Caco-2 (cell line): ENCODE measurements around the gene RAMP3. TPM values are rescaled to one million over a fixed set of nuclear protein-coding genes. Genes with fewer than 3 reads are reported as not detected.

Source experiments
- BruUV-seq: library from RNA; stranded (reverse); fragments of 400-500 nt; replicated peaks from 2 replicates; lab custom pipeline; 2021; lab: Mats Ljungman, UMichigan
- CTCF ChIA-PET: fragments of 300-600 bp; sonication (Branson Sonifier 250); formaldehyde crosslinking; loops from one replicate; lab custom pipeline; 2022; ENCODE audit warnings: antibody characterized with exemption; lab: Charles Lee
- POLR2A ChIA-PET: fragments of 300-600 bp; sonication (Branson Sonifier 250); formaldehyde crosslinking; loops from one replicate; lab custom pipeline; 2022; ENCODE audit warnings: antibody characterized with exemption; lab: Charles Lee
- DNase-seq, 2 experiments: peaks; one replicate each; pipeline versions ENCODE4 v3.0.0 to v3.0.0-alpha.2; 2020 to 2022
- H3K27me3 ChIP-seq: replicated peaks from 2 replicates; pipeline ENCODE4 v1.6.0; 2011; ENCODE audit warnings: low read length; ENCODE audit not compliant: control insufficient read depth, insufficient read depth
- H3K36me3 ChIP-seq: 2 replicates; pipeline ENCODE4 v1.5.1; 2011; ENCODE audit warnings: low read length; ENCODE audit not compliant: control insufficient read depth, insufficient read depth
- H3K4me1 ChIP-seq: fragments of 250-450 bp; sonication (Bioruptor Pico); 2 replicates; pipeline ENCODE4 v1.5.1; 2020; ENCODE audit warnings: mild to moderate bottlenecking
- H3K4me3 ChIP-seq: 2 replicates; pipeline ENCODE4 v1.5.1; 2011; ENCODE audit warnings: low read depth, mild to moderate bottlenecking, control low read depth, low read length
- H3K9me3 ChIP-seq: fragments of 250-450 bp; sonication (Bioruptor Pico); 2 replicates; pipeline ENCODE4 v1.5.1; 2020; ENCODE audit warnings: mild to moderate bottlenecking, moderate library complexity
- H3K27ac Mint-ChIP-seq: one replicate; pipeline ENCODE4 v1.8.0; 2022; ENCODE audit warnings: mixed read lengths; ENCODE audit not compliant: unreplicated experiment
- H3K27me3 Mint-ChIP-seq: one replicate; pipeline ENCODE4 v1.8.0; 2022; ENCODE audit warnings: mixed read lengths; ENCODE audit not compliant: insufficient read depth, unreplicated experiment
- H3K36me3 Mint-ChIP-seq: one replicate; pipeline ENCODE4 v1.8.0; 2022; ENCODE audit warnings: mild to moderate bottlenecking, mixed read lengths; ENCODE audit not compliant: insufficient read depth, unreplicated experiment
- H3K4me1 Mint-ChIP-seq: one replicate; pipeline ENCODE4 v1.8.0; 2022; ENCODE audit warnings: low read depth, mixed read lengths; ENCODE audit not compliant: unreplicated experiment
- H3K4me3 Mint-ChIP-seq: one replicate; pipeline ENCODE4 v1.8.0; 2022; ENCODE audit warnings: mild to moderate bottlenecking, moderate library complexity, mixed read lengths; ENCODE audit not compliant: unreplicated experiment
- H3K9me3 Mint-ChIP-seq: one replicate; pipeline ENCODE4 v1.8.0; 2022; ENCODE audit warnings: mixed read lengths; ENCODE audit not compliant: unreplicated experiment
- CTCF ChIP-seq, 2 experiments: fragments of 200-600 bp in 1 of 2; IDR thresholded peaks; 1 replicate in 1 of 2; 2 replicates in 1 of 2; pipeline versions ENCODE4 v1.5.1 to v1.8.0; 2011 to 2022; ENCODE audit warnings: antibody characterized with exemption in 1 of 2, control low read depth in 1 of 2, inconsistent platforms in 1 of 2, low read depth in 1 of 2, low read length in 1 of 2, mild to moderate bottlenecking in 1 of 2, moderate library complexity in 1 of 2; ENCODE audit not compliant: insufficient read depth in 1 of 2, severe bottlenecking in 1 of 2, unreplicated experiment in 1 of 2
- intact Hi-C: fragments of 100-400 bp; cut with micrococcal nuclease; formaldehyde crosslinking; loops from one replicate; pipeline ENCODE4 v1.10.0; 2022; ENCODE audit not compliant: unreplicated experiment
- total RNA-seq: library from RNA; stranded (reverse); gene quantifications from 2 replicates; pipeline ENCODE4 v1.2.3, GENCODE V29; 2022

Gene RAMP3
- total RNA-seq, 1 experiment from 2014 or later, result not detected

DNA sequence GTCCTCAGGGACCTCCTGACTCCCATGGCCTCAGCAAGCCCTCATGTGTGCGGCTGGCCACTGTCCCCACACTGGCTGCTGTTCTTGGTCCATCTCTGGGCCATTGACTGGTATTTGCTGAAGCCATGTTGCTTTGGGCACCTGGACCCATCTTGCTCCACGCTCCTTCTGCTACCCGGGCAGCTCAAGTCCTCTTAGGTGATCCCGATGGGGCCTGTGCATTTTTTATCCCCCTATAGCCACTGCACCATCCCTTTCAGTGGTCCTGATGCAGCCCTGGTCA lies 16.7 kb downstream of the RAMP3 start:
- no peaks in the 10 kb centered on the region for H3K4me1 Mint-ChIP-seq
- Histone ChIP-seq H3K4me3 (no peak overlapping the region), H3K36me3 (no peaks in the 10 kb centered on the region), H3K27me3 (no peaks in the 10 kb centered on the region), H3K4me1 (no peaks in the 10 kb centered on the region), H3K9me3 (no peaks in the 10 kb centered on the region; the same call in 1 of the 2 replicates)
- no peak for DNase-seq
- POLR2A ChIA-PET, result no interaction called here
- H3K36me3 Mint-ChIP-seq, result no peaks in the 10 kb centered on the region
- intact Hi-C loops, result no loop called here
- H3K4me3 Mint-ChIP-seq, result no peak overlapping the region
- H3K27ac Mint-ChIP-seq, result no peak overlapping the region
- H3K9me3 Mint-ChIP-seq, result no peaks in the 10 kb centered on the region
- no TSS peak for BruUV-seq
- no peak for TF ChIP-seq CTCF (IDR thresholded peaks at IDR 0.05; ENCODE audit: insufficient read depth in 1 of 2, low read depth in 1 of 2, low read length in 1 of 2, severe bottlenecking in 1 of 2, unreplicated experiment in 1 of 2)
- peaks cover 24% of the 10 kb centered on the region for H3K27me3 Mint-ChIP-seq
- CTCF ChIA-PET, result no interaction called here

GRCh38 chr7:45174966-45175765 lies 17.6 kb downstream of the RAMP3 start:
- no TSS peak for BruUV-seq
- no peak overlapping the region for H3K4me3 Mint-ChIP-seq
- no peaks in the 10 kb centered on the region for H3K36me3 ChIP-seq
- H3K27me3 ChIP-seq, result no peaks in the 10 kb centered on the region
- CTCF ChIA-PET, result interaction anchor here (0.7 kb wide), 2 partner anchors 36 to 947 kb away, joined by 3 to 4 read pairs; no protein-coding TSS in a partner anchor
- H3K27ac Mint-ChIP-seq, result no peak overlapping the region
- no peaks in the 10 kb centered on the region for H3K9me3 Mint-ChIP-seq
- H3K36me3 Mint-ChIP-seq, result no peaks in the 10 kb centered on the region
- H3K4me1 ChIP-seq, result no peaks in the 10 kb centered on the region
- TF ChIP-seq CTCF (IDR thresholded peaks at IDR 0.05; ENCODE audit: insufficient read depth in 1 of 2, low read depth in 1 of 2, low read length in 1 of 2, severe bottlenecking in 1 of 2, unreplicated experiment in 1 of 2), result no peak
- intact Hi-C loops, result no loop called here
- peak in 1 of 2 experiments; percentile 21 for DNase-seq
- H3K4me3 ChIP-seq, result no peak overlapping the region
- POLR2A ChIA-PET, result no interaction called here
- no peaks in the 10 kb centered on the region for H3K4me1 Mint-ChIP-seq
- peaks cover 24% of the 10 kb centered on the region for H3K27me3 Mint-ChIP-seq
- no peaks in the 10 kb centered on the region for H3K9me3 ChIP-seq

GRCh38 chr7:45176091-45176490 lies 18.5 kb downstream of the RAMP3 start:
- H3K27ac Mint-ChIP-seq, result no peak overlapping the region
- peaks cover 24% of the 10 kb centered on the region for H3K27me3 Mint-ChIP-seq
- no peaks in the 10 kb centered on the region for H3K9me3 Mint-ChIP-seq
- H3K36me3 Mint-ChIP-seq, result no peaks in the 10 kb centered on the region
- intact Hi-C loops, result no loop called here
- Histone ChIP-seq H3K9me3 (no peaks in the 10 kb centered on the region), H3K36me3 (no peaks in the 10 kb centered on the region), H3K4me3 (no peak overlapping the region), H3K4me1 (no peaks in the 10 kb centered on the region), H3K27me3 (no peaks in the 10 kb centered on the region)
- BruUV-seq, result no TSS peak
- ChIA-PET POLR2A (no interaction called here), CTCF (no interaction called here)
- no peak for TF ChIP-seq CTCF (IDR thresholded peaks at IDR 0.05; ENCODE audit: insufficient read depth in 1 of 2, low read depth in 1 of 2, low read length in 1 of 2, severe bottlenecking in 1 of 2, unreplicated experiment in 1 of 2)
- no peak overlapping the region for H3K4me3 Mint-ChIP-seq
- peak in 1 of 2 experiments; percentile 9 for DNase-seq
- no peaks in the 10 kb centered on the region for H3K4me1 Mint-ChIP-seq
